Glutamatergic neuron (in vitro differentiated cells): ENCODE measurements around the gene PRR18. TPM values are rescaled to one million over a fixed set of nuclear protein-coding genes. Genes with fewer than 3 reads are reported as not detected.

ENCODE experiments used
- DNase-seq: peaks from one replicate; pipeline ENCODE4 v3.0.0; 2022
- H3K27ac Mint-ChIP-seq: one replicate; pipeline ENCODE4 v1.8.0; 2020; ENCODE audit warnings: mild to moderate bottlenecking, mixed read lengths, inconsistent platforms; ENCODE audit not compliant: unreplicated experiment
- H3K27me3 Mint-ChIP-seq: one replicate; pipeline ENCODE4 v1.8.0; 2020; ENCODE audit warnings: mild to moderate bottlenecking, moderate library complexity, mixed read lengths, inconsistent platforms; ENCODE audit not compliant: unreplicated experiment
- H3K36me3 Mint-ChIP-seq: one replicate; pipeline ENCODE4 v1.8.0; 2020; ENCODE audit warnings: mild to moderate bottlenecking, mixed read lengths, inconsistent platforms; ENCODE audit not compliant: unreplicated experiment
- H3K4me1 Mint-ChIP-seq: one replicate; pipeline ENCODE4 v1.8.0; 2020; ENCODE audit warnings: mild to moderate bottlenecking, low read depth, mixed read lengths, inconsistent platforms; ENCODE audit not compliant: unreplicated experiment
- H3K4me3 Mint-ChIP-seq: one replicate; pipeline ENCODE4 v1.8.0; 2020; ENCODE audit warnings: mild to moderate bottlenecking, mixed read lengths, inconsistent platforms; ENCODE audit not compliant: unreplicated experiment
- H3K9me3 Mint-ChIP-seq: one replicate; pipeline ENCODE4 v1.8.0; 2020; ENCODE audit warnings: mild to moderate bottlenecking, moderate library complexity, mixed read lengths, inconsistent platforms; ENCODE audit not compliant: unreplicated experiment
- total RNA-seq: library from RNA; stranded (reverse); fragmentation: NEBNext Ultra II Directional; extraction: Animal tissue kit (Norgen Biotek cat#: 25700); gene quantifications from one replicate; pipeline ENCODE4 v1.2.1, GENCODE V29; 2021; ENCODE audit not compliant: unreplicated experiment
- TF ChIP-seq, protein P1 (sequence below): fragments of 200-600 bp; sonication (generic); IDR thresholded peaks from one replicate; pipeline ENCODE4 v1.5.0; 2021; ENCODE audit not compliant: partially characterized antibody, unreplicated experiment

The PRR18 gene
- total RNA-seq, 1 donor from 2014 or later = not detected

DNA sequence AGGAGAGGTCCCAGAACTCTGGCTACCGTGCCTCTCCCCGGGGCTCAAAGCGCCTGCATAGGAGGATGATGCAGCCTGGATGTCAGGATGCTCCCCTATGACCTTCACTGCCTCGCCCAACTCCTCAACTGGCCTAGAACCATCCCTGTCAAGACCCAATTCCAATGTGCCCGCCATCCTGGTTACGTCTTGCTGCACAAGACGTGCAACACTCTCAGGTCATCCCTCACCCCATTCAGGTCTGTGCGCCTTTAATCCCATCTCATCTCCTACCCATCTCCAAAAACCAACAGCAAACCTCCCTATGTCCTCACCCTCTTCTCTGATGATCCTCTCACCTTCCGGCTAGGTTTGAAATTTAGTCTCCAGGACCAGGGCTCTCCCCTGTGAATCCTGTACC is 30.7 kb upstream of the PRR18 start:
- H3K27ac Mint-ChIP-seq = no peak overlapping the region
- DNase-seq = no peak
- peaks cover 6% of the 10 kb centered on the region for H3K4me1 Mint-ChIP-seq
- H3K27me3 Mint-ChIP-seq = peaks cover 3% of the 10 kb centered on the region
- TF ChIP-seq, protein P1, sequence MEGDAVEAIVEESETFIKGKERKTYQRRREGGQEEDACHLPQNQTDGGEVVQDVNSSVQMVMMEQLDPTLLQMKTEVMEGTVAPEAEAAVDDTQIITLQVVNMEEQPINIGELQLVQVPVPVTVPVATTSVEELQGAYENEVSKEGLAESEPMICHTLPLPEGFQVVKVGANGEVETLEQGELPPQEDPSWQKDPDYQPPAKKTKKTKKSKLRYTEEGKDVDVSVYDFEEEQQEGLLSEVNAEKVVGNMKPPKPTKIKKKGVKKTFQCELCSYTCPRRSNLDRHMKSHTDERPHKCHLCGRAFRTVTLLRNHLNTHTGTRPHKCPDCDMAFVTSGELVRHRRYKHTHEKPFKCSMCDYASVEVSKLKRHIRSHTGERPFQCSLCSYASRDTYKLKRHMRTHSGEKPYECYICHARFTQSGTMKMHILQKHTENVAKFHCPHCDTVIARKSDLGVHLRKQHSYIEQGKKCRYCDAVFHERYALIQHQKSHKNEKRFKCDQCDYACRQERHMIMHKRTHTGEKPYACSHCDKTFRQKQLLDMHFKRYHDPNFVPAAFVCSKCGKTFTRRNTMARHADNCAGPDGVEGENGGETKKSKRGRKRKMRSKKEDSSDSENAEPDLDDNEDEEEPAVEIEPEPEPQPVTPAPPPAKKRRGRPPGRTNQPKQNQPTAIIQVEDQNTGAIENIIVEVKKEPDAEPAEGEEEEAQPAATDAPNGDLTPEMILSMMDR = no peak
- no peak overlapping the region for H3K4me3 Mint-ChIP-seq
- peaks cover 6% of the 10 kb centered on the region for H3K9me3 Mint-ChIP-seq
- peaks cover 8% of the 10 kb centered on the region for H3K36me3 Mint-ChIP-seq

DNA sequence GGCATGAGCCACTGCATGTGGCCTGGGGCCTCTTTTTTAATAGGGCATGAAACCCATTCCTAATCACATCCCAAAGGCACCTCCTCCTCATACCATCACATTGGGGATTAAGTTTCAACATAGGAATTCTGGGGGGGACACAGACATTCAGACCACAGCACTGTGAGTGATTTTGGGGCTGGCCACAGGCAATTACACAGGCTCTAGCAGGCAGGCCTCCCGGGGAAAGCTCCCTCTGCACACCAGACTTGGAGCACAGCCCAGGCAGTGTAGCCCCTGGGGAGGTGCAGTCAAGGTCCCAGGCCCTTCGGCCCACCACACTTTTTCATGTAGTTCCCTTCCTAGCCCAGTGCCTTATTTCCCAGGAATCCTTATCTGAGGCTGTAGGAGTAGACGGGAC is 28.7 kb upstream of the PRR18 start:
- no peak for DNase-seq
- Mint-ChIP-seq H3K27me3 (peaks cover 7% of the 10 kb centered on the region), H3K27ac (no peak overlapping the region), H3K4me1 (peaks cover 16% of the 10 kb centered on the region), H3K36me3 (peaks cover 13% of the 10 kb centered on the region), H3K4me3 (no peak overlapping the region), H3K9me3 (peaks cover 7% of the 10 kb centered on the region)
- TF ChIP-seq, protein P1 = no peak

DNA sequence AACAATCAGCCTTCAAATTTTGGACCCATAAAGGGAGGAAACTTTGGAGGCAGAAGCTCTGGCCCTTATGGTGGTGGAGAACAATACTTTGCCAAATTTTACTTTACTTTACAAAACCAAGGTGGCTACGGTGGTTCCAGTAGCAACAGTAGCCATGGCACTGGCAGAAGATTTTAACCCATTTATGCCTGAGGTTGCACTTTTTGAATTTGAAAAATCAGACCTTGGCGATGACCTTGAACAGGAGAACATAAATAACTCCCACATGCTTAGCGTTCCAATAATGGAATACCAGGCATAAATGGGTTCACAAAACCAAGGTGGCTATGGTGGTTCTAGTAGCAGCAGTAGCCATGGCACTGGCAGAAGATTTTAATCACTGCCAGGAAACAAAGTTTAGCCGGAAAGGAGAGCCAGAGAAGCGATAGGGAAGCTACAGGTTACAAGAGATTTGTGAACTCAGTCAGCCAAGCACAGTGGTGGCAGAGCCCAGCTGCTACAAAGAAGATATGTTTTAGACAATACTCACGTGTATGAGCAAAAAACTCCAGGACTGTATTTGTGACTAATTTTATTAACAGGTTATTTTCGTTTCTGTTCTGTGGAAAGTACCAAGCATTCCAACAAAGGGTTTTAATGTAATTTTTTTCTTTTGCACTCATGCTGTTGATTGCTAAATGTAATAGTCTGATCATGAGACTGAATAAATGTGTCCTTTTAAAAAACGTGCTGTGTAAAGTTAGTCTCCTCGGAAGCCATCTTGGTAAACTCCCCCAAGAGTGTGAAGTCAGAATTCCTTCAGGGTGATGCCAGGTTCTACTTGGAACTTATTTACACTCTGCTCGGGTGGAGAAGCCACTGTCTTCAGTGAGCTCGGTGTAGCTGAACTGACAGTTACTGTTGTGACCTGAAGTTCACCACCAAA is 27.4 kb upstream of the PRR18 start:
- H3K27me3 Mint-ChIP-seq = peaks cover 7% of the 10 kb centered on the region
- TF ChIP-seq, protein P1 = no peak
- no peak for DNase-seq
- peaks cover 19% of the 10 kb centered on the region for H3K4me1 Mint-ChIP-seq
- peaks cover 5% of the 10 kb centered on the region for H3K9me3 Mint-ChIP-seq
- no peak overlapping the region for H3K4me3 Mint-ChIP-seq
- no peak overlapping the region for H3K27ac Mint-ChIP-seq
- H3K36me3 Mint-ChIP-seq = peaks cover 13% of the 10 kb centered on the region

DNA sequence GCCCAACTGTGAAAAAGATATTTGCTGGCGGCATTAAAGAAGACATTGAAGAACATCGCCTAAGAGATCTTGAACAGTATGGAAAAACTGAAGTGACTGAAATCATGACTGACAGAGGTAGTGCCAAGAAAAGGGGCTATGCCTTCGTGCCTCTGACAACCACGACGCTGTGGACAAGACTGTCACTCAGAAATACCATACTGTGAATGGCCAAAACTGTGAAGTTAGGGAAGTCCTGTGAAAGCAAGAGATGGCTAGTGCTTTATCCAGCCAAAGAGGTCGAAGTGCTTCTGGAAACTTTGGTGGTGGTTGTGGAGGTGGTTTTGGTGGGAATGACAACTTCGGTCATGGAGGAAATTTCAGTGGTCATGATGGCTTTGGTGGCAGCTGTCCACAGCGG is 26.7 kb upstream of the PRR18 start:
- Mint-ChIP-seq H3K27me3 (peaks cover 7% of the 10 kb centered on the region), H3K4me1 (peaks cover 21% of the 10 kb centered on the region), H3K27ac (no peak overlapping the region), H3K9me3 (peaks cover 3% of the 10 kb centered on the region), H3K36me3 (peaks cover 13% of the 10 kb centered on the region), H3K4me3 (no peak overlapping the region)
- no peak for DNase-seq
- TF ChIP-seq, protein P1 = no peak
